ENCODE measurements around the gene WDR75. TPM values are rescaled to one million over a fixed set of nuclear protein-coding genes. Genes with fewer than 3 reads are reported as not detected.
"Not testable (repeated sequence)": the region's sequence is repeated elsewhere in the genome, so short reads cannot be mapped to it uniquely, and the experiment has no call there.

Gene WDR75
- total RNA-seq, 1 experiment from 2014 or later, result 82.7 TPM

GRCh38 chr2:189474526-189474925, 33.3 kb downstream of the WDR75 start:
- Histone ChIP-seq H3K4me3 (ENCODE audit: low read length) (no peak overlapping the region), H4K20me1 (ENCODE audit: insufficient read depth, low read depth, low read length) (peaks cover 4% of the 10 kb centered on the region; the same call in 1 of the 2 replicates), H2AFZ (ENCODE audit: low read length) (no peak overlapping the region), H3K4me2 (ENCODE audit: low read depth, low read length, poor library complexity, severe bottlenecking) (no peak overlapping the region), H3K36me3 (ENCODE audit: insufficient read depth, low read length) (peaks cover 54% of the 10 kb centered on the region; the same call in 1 of the 2 replicates), H3K79me2 (ENCODE audit: low read length) (no peaks in the 10 kb centered on the region), H3K9ac (ENCODE audit: low read length) (no peak overlapping the region), H3K4me1 (ENCODE audit: low read length) (no peaks in the 10 kb centered on the region), H3K9me2 (replicated peaks; ENCODE audit: insufficient read depth, low read length) (no peaks in the 10 kb centered on the region), H3K27ac (ENCODE audit: low read length) (no peak overlapping the region), H3K27me3 (ENCODE audit: low read length) (no peaks in the 10 kb centered on the region), H3K9me3 (ENCODE audit: low read length) (no peaks in the 10 kb centered on the region)
- DNase-seq, result no peak

GRCh38 chr2:189477756-189478155, 36.5 kb downstream of the WDR75 start:
- Histone ChIP-seq H4K20me1 (ENCODE audit: insufficient read depth, low read depth, low read length) (no peaks in the 10 kb centered on the region; the same call in 1 of the 2 replicates), H2AFZ (ENCODE audit: low read length) (no peak overlapping the region), H3K4me2 (ENCODE audit: low read depth, low read length, poor library complexity, severe bottlenecking) (no peak overlapping the region), H3K36me3 (ENCODE audit: insufficient read depth, low read length) (peaks cover 29% of the 10 kb centered on the region; the same call in 1 of the 2 replicates), H3K27me3 (ENCODE audit: low read length) (no peaks in the 10 kb centered on the region), H3K79me2 (ENCODE audit: low read length) (no peaks in the 10 kb centered on the region), H3K9ac (ENCODE audit: low read length) (no peak overlapping the region), H3K4me1 (ENCODE audit: low read length) (0 out of 2 replicates have a peak, but pooled peaks cover 3% of the 10 kb centered on the region), H3K9me2 (replicated peaks; ENCODE audit: insufficient read depth, low read length) (no peaks in the 10 kb centered on the region), H3K9me3 (ENCODE audit: low read length) (no peaks in the 10 kb centered on the region), H3K4me3 (ENCODE audit: low read length) (no peak overlapping the region), H3K27ac (ENCODE audit: low read length) (no peak overlapping the region)
- no peak for DNase-seq

GRCh38 chr2:189478289-189478688, 37.0 kb downstream of the WDR75 start:
- H3K9ac ChIP-seq (ENCODE audit: low read length); H4K20me1 ChIP-seq (ENCODE audit: insufficient read depth, low read depth, low read length); H3K4me1 ChIP-seq (ENCODE audit: low read length); H3K9me3 ChIP-seq (ENCODE audit: low read length); H2AFZ ChIP-seq (ENCODE audit: low read length); H3K27me3 ChIP-seq (ENCODE audit: low read length); H3K4me3 ChIP-seq (ENCODE audit: low read length); H3K4me2 ChIP-seq (ENCODE audit: low read depth, low read length, poor library complexity, severe bottlenecking); DNase-seq; H3K9me2 ChIP-seq (replicated peaks; ENCODE audit: insufficient read depth, low read length); H3K79me2 ChIP-seq (ENCODE audit: low read length); H3K27ac ChIP-seq (ENCODE audit: low read length): not testable (repeated sequence)
- H3K36me3 ChIP-seq (ENCODE audit: insufficient read depth, low read length), result peaks cover 29% of the 10 kb centered on the region; the same call in 1 of the 2 replicates

- H3K4me1 ChIP-seq (ENCODE audit: low read length), result 0 out of 2 replicates have a peak, but pooled peaks cover 3% of the 10 kb centered on the region
- H3K4me2 ChIP-seq (ENCODE audit: low read depth, low read length, poor library complexity, severe bottlenecking), result no peak overlapping the region
- H3K9me2 ChIP-seq (replicated peaks; ENCODE audit: insufficient read depth, low read length), result no peaks in the 10 kb centered on the region
- no peak overlapping the region for H3K4me3 ChIP-seq (ENCODE audit: low read length)
- no peaks in the 10 kb centered on the region for H3K9me3 ChIP-seq (ENCODE audit: low read length)
- H2AFZ ChIP-seq (ENCODE audit: low read length), result no peak overlapping the region
- no peak for DNase-seq
- no peak overlapping the region for H3K27ac ChIP-seq (ENCODE audit: low read length)
- H3K9ac ChIP-seq (ENCODE audit: low read length), result no peak overlapping the region
- peaks cover 4% of the 10 kb centered on the region; the same call in 1 of the 2 replicates for H3K36me3 ChIP-seq (ENCODE audit: insufficient read depth, low read length)
- H4K20me1 ChIP-seq (ENCODE audit: insufficient read depth, low read depth, low read length), result no peaks in the 10 kb centered on the region
- H3K27me3 ChIP-seq (ENCODE audit: low read length), result no peaks in the 10 kb centered on the region
- no peaks in the 10 kb centered on the region for H3K79me2 ChIP-seq (ENCODE audit: low read length)
Observed at GRCh38 chr2:189481071-189481470, 39.8 kb downstream of the WDR75 start.

GRCh38 chr2:189483571-189483970, 42.3 kb downstream of the WDR75 start:
- Histone ChIP-seq H3K4me2 (ENCODE audit: low read depth, low read length, poor library complexity, severe bottlenecking) (no peak overlapping the region), H3K9me2 (replicated peaks; ENCODE audit: insufficient read depth, low read length) (no peaks in the 10 kb centered on the region), H3K4me1 (ENCODE audit: low read length) (0 out of 2 replicates have a peak, but pooled peaks cover 3% of the 10 kb centered on the region), H3K79me2 (ENCODE audit: low read length) (no peaks in the 10 kb centered on the region), H3K9ac (ENCODE audit: low read length) (no peak overlapping the region), H3K27ac (ENCODE audit: low read length) (no peak overlapping the region), H3K36me3 (ENCODE audit: insufficient read depth, low read length) (no peaks in the 10 kb centered on the region), H3K27me3 (ENCODE audit: low read length) (no peaks in the 10 kb centered on the region), H3K4me3 (ENCODE audit: low read length) (no peak overlapping the region), H2AFZ (ENCODE audit: low read length) (no peak overlapping the region), H4K20me1 (ENCODE audit: insufficient read depth, low read depth, low read length) (no peaks in the 10 kb centered on the region), H3K9me3 (ENCODE audit: low read length) (no peaks in the 10 kb centered on the region)
- no peak for DNase-seq

GRCh38 chr2:189483980-189484740, 42.9 kb downstream of the WDR75 start:
- Histone ChIP-seq H3K27ac (ENCODE audit: low read length) (no peak overlapping the region), H3K4me1 (ENCODE audit: low read length) (0 out of 2 replicates have a peak, but pooled peaks cover 3% of the 10 kb centered on the region), H3K4me2 (ENCODE audit: low read depth, low read length, poor library complexity, severe bottlenecking) (no peak overlapping the region), H3K9ac (ENCODE audit: low read length) (no peak overlapping the region), H3K27me3 (ENCODE audit: low read length) (no peaks in the 10 kb centered on the region), H4K20me1 (ENCODE audit: insufficient read depth, low read depth, low read length) (no peaks in the 10 kb centered on the region), H2AFZ (ENCODE audit: low read length) (no peak overlapping the region), H3K79me2 (ENCODE audit: low read length) (no peaks in the 10 kb centered on the region), H3K36me3 (ENCODE audit: insufficient read depth, low read length) (no peaks in the 10 kb centered on the region), H3K4me3 (ENCODE audit: low read length) (no peak overlapping the region), H3K9me2 (replicated peaks; ENCODE audit: insufficient read depth, low read length) (no peaks in the 10 kb centered on the region), H3K9me3 (ENCODE audit: low read length) (no peaks in the 10 kb centered on the region)
- DNase-seq, result no peak

GRCh38 chr2:189485146-189485545, 43.9 kb downstream of the WDR75 start:
- H3K4me2 ChIP-seq (ENCODE audit: low read depth, low read length, poor library complexity, severe bottlenecking), result no peak overlapping the region

GRCh38 chr2:189486237-189486770, 45.0 kb downstream of the WDR75 start:
- no peak overlapping the region for H3K9ac ChIP-seq (ENCODE audit: low read length)
- no peak overlapping the region for H3K27ac ChIP-seq (ENCODE audit: low read length)
- H3K4me3 ChIP-seq (ENCODE audit: low read length), result no peak overlapping the region
- H4K20me1 ChIP-seq (ENCODE audit: insufficient read depth, low read depth, low read length), result no peaks in the 10 kb centered on the region
- no peak for DNase-seq
- no peaks in the 10 kb centered on the region for H3K79me2 ChIP-seq (ENCODE audit: low read length)
- H3K9me3 ChIP-seq (ENCODE audit: low read length), result no peaks in the 10 kb centered on the region
- no peaks in the 10 kb centered on the region for H3K4me1 ChIP-seq (ENCODE audit: low read length)
- H3K9me2 ChIP-seq (replicated peaks; ENCODE audit: insufficient read depth, low read length), result no peaks in the 10 kb centered on the region
- no peaks in the 10 kb centered on the region for H3K27me3 ChIP-seq (ENCODE audit: low read length)
- no peaks in the 10 kb centered on the region for H3K36me3 ChIP-seq (ENCODE audit: insufficient read depth, low read length)
- no peak overlapping the region for H3K4me2 ChIP-seq (ENCODE audit: low read depth, low read length, poor library complexity, severe bottlenecking)
- H2AFZ ChIP-seq (ENCODE audit: low read length), result no peak overlapping the region

More at GRCh38 chr2:189485146-189485545, 43.9 kb downstream of the WDR75 start:
- Histone ChIP-seq H3K9me2 (replicated peaks; ENCODE audit: insufficient read depth, low read length) (no peaks in the 10 kb centered on the region), H3K36me3 (ENCODE audit: insufficient read depth, low read length) (no peaks in the 10 kb centered on the region), H3K27me3 (ENCODE audit: low read length) (no peaks in the 10 kb centered on the region), H4K20me1 (ENCODE audit: insufficient read depth, low read depth, low read length) (no peaks in the 10 kb centered on the region), H2AFZ (ENCODE audit: low read length) (no peak overlapping the region), H3K27ac (ENCODE audit: low read length) (no peak overlapping the region), H3K9me3 (ENCODE audit: low read length) (no peaks in the 10 kb centered on the region), H3K79me2 (ENCODE audit: low read length) (no peaks in the 10 kb centered on the region), H3K4me1 (ENCODE audit: low read length) (no peaks in the 10 kb centered on the region), H3K4me3 (ENCODE audit: low read length) (no peak overlapping the region), H3K9ac (ENCODE audit: low read length) (no peak overlapping the region)
- DNase-seq, result no peak

All from Karpas-422 (cell line).